K562 (cell line): ENCODE data around the gene FAM171A1. TPM values are rescaled to one million over a fixed set of nuclear protein-coding genes. Genes with fewer than 3 reads are reported as not detected.
A peak's percentile ranks its signal among the peaks of the same experiment; 100 is the strongest.

ENCODE experiments used
- DNMT1 ChIP-seq: fragments of 450-650 bp; IDR thresholded peaks from 2 replicates; pipeline ENCODE4 v1.6.1; 2016; ENCODE audit warnings: antibody characterized with exemption, mild to moderate bottlenecking
- FOXA3 ChIP-seq, 2 experiments: fragments of 450-650 bp in 1 of 2; sonication (generic) in 1 of 2; formaldehyde crosslinking; IDR thresholded peaks in 1 of 2; conservative IDR thresholded peaks in 1 of 2; 2 replicates each; pipeline versions ENCODE4 v1.4.0 to v1.8.0; 2020 to 2022; ENCODE audit warnings: mild to moderate bottlenecking in 2 of 2, missing genetic modification reagents in 1 of 2
- HNRNPK ChIP-seq: fragments of 200-400 bp; formaldehyde crosslinking; IDR thresholded peaks from one replicate; pipeline ENCODE4 v1.6.1; 2018; ENCODE audit warnings: mild to moderate bottlenecking, low read depth, low read length; ENCODE audit not compliant: poor library complexity, severe bottlenecking
- HNRNPUL1 ChIP-seq: fragments of 200-400 bp; formaldehyde crosslinking; IDR thresholded peaks from 2 replicates; pipeline ENCODE4 v1.6.1; 2017; ENCODE audit warnings: low read length
- HSF4 ChIP-seq: fragments of 250-450 bp; sonication (Bioruptor Pico); IDR thresholded peaks from 2 replicates; pipeline ENCODE4 v2.1.2; 2022; ENCODE audit warnings: mild to moderate bottlenecking, moderate library complexity, borderline replicate concordance
- MIER1 ChIP-seq: fragments of 450-650 bp; IDR thresholded peaks from 2 replicates; pipeline ENCODE4 v1.6.1; 2016; ENCODE audit warnings: antibody characterized with exemption, mild to moderate bottlenecking, low read depth
- MYNN ChIP-seq, 2 experiments: sonication (generic); formaldehyde crosslinking in 1 of 2; IDR thresholded peaks; 2 replicates each; pipeline versions ENCODE4 v1.5.0 to v1.6.1; 2016 to 2020; ENCODE audit warnings: antibody characterized with exemption in 1 of 2, missing genetic modification reagents in 1 of 2
- NFATC3 ChIP-seq: fragments of 450-650 bp; IDR thresholded peaks from 2 replicates; pipeline ENCODE4 v1.6.1; 2017; ENCODE audit warnings: mild to moderate bottlenecking
- PHF20 ChIP-seq: fragments of 450-650 bp; IDR thresholded peaks from 2 replicates; pipeline ENCODE4 v1.6.1; 2018; ENCODE audit not compliant: partially characterized antibody
- PHF8 ChIP-seq: fragments of 200-600 bp; sonication (generic); IDR thresholded peaks from 2 replicates; pipeline ENCODE4 v1.6.1; 2012; ENCODE audit warnings: mixed run types, mild to moderate bottlenecking, inconsistent platforms, low read length, moderate library complexity, borderline replicate concordance
- PPARD ChIP-seq: fragments of 250-450 bp; sonication (Bioruptor Pico); IDR thresholded peaks from 2 replicates; pipeline ENCODE4 v1.8.0; 2022; ENCODE audit warnings: inconsistent platforms, mild to moderate bottlenecking, moderate library complexity
- PTBP1 ChIP-seq: fragments of 200-400 bp; formaldehyde crosslinking; IDR thresholded peaks from 2 replicates; pipeline ENCODE4 v1.6.1; 2017; ENCODE audit warnings: low read depth, low read length
- RNF2 ChIP-seq: sonication (generic); IDR thresholded peaks from 2 replicates; pipeline ENCODE4 v1.6.1; 2016
- SRSF9 ChIP-seq: fragments of 200-400 bp; formaldehyde crosslinking; IDR thresholded peaks from 2 replicates; pipeline ENCODE4 v1.6.1; 2017; ENCODE audit warnings: low read depth, low read length, borderline replicate concordance
- TEAD1 ChIP-seq, 2 experiments: fragments of 450-650 bp in 1 of 2; sonication (generic) in 1 of 2; formaldehyde crosslinking; IDR thresholded peaks; 2 replicates each; pipeline versions ENCODE4 v1.4.0 to v1.8.0; 2020 to 2022; ENCODE audit warnings: mild to moderate bottlenecking in 2 of 2, missing genetic modification reagents in 1 of 2
- U2AF1 ChIP-seq: fragments of 200-400 bp; formaldehyde crosslinking; optimal IDR thresholded peaks from 2 replicates; pipeline ENCODE3; 2017; ENCODE audit warnings: mild to moderate bottlenecking, low read depth, low read length, moderate library complexity
- ZNF57 ChIP-seq: fragments of 450-650 bp; formaldehyde crosslinking; IDR thresholded peaks from 2 replicates; pipeline ENCODE4 v1.4.0; 2020; ENCODE audit warnings: mild to moderate bottlenecking, moderate library complexity
- ZNF586 ChIP-seq: fragments of 450-650 bp; formaldehyde crosslinking; conservative IDR thresholded peaks from 2 replicates; pipeline ENCODE4 v1.4.0; 2020; ENCODE audit warnings: mild to moderate bottlenecking, moderate library complexity
- ZNF778 ChIP-seq: fragments of 450-650 bp; formaldehyde crosslinking; IDR thresholded peaks from 2 replicates; pipeline ENCODE4 v1.4.0; 2020; ENCODE audit warnings: mild to moderate bottlenecking, moderate library complexity
- ZNF785 ChIP-seq: fragments of 250-450 bp; sonication (Bioruptor Pico); IDR thresholded peaks from 2 replicates; pipeline ENCODE4 v1.4.0; 2020; ENCODE audit warnings: mild to moderate bottlenecking
- polyA plus RNA-seq, 8 experiments: library from polyadenylated mRNA; depleted of rRNA in 4 of 8; stranded (reverse) in 5 of 8; unstranded in 3 of 8; fragments of >200 nt; fragmentation: Nextera tagmentation in 2 of 8; fragmentation: Illumina TruSeq in 1 of 8; extraction: Ambion mirVana in 2 of 8; extraction: Trizol in 1 of 8; gene quantifications; 2 replicates each; pipeline versions ENCODE4 v1.2.1 to v1.2.3, GENCODE V29; 2011 to 2014; ENCODE audit warnings: inconsistent platforms in 1 of 8, missing spikeins in 1 of 8
- total RNA-seq, 7 experiments: library from RNA; depleted of rRNA in 6 of 7; stranded (reverse); fragments of >200 nt in 6 of 7; fragmentation: Illumina TruSeq in 2 of 7; extraction: Trizol in 2 of 7; gene quantifications; 2 replicates each; pipeline versions ENCODE4 v1.2.1 to v1.2.3, GENCODE V29; 2011 to 2021; ENCODE audit warnings: low replicate concordance in 1 of 7
- TF ChIP-seq, protein P1 (sequence below): sonication (generic); formaldehyde crosslinking; IDR thresholded peaks from 2 replicates; pipeline ENCODE4 v1.8.1; 2023; ENCODE audit warnings: mild to moderate bottlenecking, missing genetic modification reagents
- TF ChIP-seq, protein P2 (sequence below): fragments of 250-450 bp; sonication (Bioruptor Pico); IDR thresholded peaks from 2 replicates; pipeline ENCODE4 v1.8.0; 2022; ENCODE audit warnings: moderate library complexity, mild to moderate bottlenecking, inconsistent platforms
- TF ChIP-seq, protein P3 (sequence below): fragments of 450-650 bp; formaldehyde crosslinking; IDR thresholded peaks from 2 replicates; pipeline ENCODE4 v1.4.0; 2020; ENCODE audit warnings: mild to moderate bottlenecking, moderate library complexity
- TF ChIP-seq, protein P4 (sequence below): sonication (generic); formaldehyde crosslinking; IDR thresholded peaks from 2 replicates; pipeline ENCODE4 v1.8.0; 2022; ENCODE audit warnings: missing genetic modification reagents, mild to moderate bottlenecking, borderline replicate concordance

The FAM171A1 gene
- total and polyA plus RNA-seq, 9 of the 15 experiments (the other 6 are each of a cell fraction or from before 2014, with no cell fraction given): 0.51 to 8.2 (median 4.8) TPM

DNA sequence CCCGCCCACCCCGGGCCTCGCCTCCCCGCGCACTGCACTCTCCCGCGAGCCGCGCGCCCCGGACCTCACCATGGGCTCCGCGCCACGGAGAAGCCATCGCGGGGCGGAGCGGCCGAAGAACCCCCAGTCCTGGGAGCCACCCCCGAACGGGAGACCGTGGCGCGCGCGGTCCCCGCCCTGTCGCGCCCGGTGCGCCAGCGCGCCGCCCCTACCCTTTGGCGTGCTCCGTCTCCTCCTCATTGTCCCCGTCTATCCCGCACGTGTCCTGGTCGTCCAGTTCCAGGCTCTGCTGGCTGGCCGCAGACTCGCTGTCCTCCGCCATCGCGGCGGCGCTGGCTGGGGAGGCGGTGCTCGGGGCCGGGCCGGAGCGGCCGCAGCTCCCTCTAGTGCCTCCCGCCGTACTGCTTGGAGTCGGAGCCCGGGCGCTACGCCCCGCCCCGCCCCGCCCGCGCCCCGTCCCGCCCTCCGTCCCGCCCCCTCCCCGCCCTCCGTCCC lies 202.8 kb downstream of the FAM171A1 start, which contains the start of gene NMT2 (continued):
- TF ChIP-seq, protein P1, sequence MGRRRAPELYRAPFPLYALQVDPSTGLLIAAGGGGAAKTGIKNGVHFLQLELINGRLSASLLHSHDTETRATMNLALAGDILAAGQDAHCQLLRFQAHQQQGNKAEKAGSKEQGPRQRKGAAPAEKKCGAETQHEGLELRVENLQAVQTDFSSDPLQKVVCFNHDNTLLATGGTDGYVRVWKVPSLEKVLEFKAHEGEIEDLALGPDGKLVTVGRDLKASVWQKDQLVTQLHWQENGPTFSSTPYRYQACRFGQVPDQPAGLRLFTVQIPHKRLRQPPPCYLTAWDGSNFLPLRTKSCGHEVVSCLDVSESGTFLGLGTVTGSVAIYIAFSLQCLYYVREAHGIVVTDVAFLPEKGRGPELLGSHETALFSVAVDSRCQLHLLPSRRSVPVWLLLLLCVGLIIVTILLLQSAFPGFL (CRISPR knock-in tag): no peak
- TF ChIP-seq PHF20: peak; percentile 63
- no peak for TF ChIP-seq MYNN (IDR thresholded peaks at IDR 0.05)
- no peak for TF ChIP-seq MYNN (CRISPR knock-in tag; IDR thresholded peaks at IDR 0.05)
- no peak for TF ChIP-seq NFATC3
- TF ChIP-seq MIER1: no peak
- no peak for TF ChIP-seq U2AF1
- peak; percentile 78; the same call in 1 of the 2 replicates for TF ChIP-seq PHF8
- no peak for TF ChIP-seq DNMT1
- peak; percentile 25; the same call in 1 of the 2 replicates for TF ChIP-seq RNF2
- TF ChIP-seq, protein P2, sequence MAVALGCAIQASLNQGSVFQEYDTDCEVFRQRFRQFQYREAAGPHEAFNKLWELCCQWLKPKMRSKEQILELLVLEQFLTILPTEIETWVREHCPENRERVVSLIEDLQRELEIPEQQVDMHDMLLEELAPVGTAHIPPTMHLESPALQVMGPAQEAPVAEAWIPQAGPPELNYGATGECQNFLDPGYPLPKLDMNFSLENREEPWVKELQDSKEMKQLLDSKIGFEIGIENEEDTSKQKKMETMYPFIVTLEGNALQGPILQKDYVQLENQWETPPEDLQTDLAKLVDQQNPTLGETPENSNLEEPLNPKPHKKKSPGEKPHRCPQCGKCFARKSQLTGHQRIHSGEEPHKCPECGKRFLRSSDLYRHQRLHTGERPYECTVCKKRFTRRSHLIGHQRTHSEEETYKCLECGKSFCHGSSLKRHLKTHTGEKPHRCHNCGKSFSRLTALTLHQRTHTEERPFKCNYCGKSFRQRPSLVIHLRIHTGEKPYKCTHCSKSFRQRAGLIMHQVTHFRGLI: no peak
- TF ChIP-seq SRSF9: no peak
- no peak for TF ChIP-seq ZNF57 (CRISPR knock-in tag)
- TF ChIP-seq ZNF778: no peak
- TF ChIP-seq FOXA3 (CRISPR knock-in tag; conservative IDR thresholded peaks at IDR 0.05 in 1 of 2, IDR thresholded peaks at IDR 0.05 in 1 of 2): no peak
- TF ChIP-seq HNRNPK: no peak
- TF ChIP-seq HSF4: no peak
- TF ChIP-seq PTBP1: no peak
- 0 out of 4 replicates have a peak, but pooled peaks of 1 of the 2 experiments have one; percentile 55 for TF ChIP-seq TEAD1 (CRISPR knock-in tag; IDR thresholded peaks at IDR 0.05)
- TF ChIP-seq ZNF586: no peak
- TF ChIP-seq ZNF785 (CRISPR knock-in tag): no peak
- TF ChIP-seq, protein P3, sequence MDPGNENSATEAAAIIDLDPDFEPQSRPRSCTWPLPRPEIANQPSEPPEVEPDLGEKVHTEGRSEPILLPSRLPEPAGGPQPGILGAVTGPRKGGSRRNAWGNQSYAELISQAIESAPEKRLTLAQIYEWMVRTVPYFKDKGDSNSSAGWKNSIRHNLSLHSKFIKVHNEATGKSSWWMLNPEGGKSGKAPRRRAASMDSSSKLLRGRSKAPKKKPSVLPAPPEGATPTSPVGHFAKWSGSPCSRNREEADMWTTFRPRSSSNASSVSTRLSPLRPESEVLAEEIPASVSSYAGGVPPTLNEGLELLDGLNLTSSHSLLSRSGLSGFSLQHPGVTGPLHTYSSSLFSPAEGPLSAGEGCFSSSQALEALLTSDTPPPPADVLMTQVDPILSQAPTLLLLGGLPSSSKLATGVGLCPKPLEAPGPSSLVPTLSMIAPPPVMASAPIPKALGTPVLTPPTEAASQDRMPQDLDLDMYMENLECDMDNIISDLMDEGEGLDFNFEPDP: no peak
- TF ChIP-seq HNRNPUL1: no peak
- TF ChIP-seq PPARD: no peak
- TF ChIP-seq, protein P4, sequence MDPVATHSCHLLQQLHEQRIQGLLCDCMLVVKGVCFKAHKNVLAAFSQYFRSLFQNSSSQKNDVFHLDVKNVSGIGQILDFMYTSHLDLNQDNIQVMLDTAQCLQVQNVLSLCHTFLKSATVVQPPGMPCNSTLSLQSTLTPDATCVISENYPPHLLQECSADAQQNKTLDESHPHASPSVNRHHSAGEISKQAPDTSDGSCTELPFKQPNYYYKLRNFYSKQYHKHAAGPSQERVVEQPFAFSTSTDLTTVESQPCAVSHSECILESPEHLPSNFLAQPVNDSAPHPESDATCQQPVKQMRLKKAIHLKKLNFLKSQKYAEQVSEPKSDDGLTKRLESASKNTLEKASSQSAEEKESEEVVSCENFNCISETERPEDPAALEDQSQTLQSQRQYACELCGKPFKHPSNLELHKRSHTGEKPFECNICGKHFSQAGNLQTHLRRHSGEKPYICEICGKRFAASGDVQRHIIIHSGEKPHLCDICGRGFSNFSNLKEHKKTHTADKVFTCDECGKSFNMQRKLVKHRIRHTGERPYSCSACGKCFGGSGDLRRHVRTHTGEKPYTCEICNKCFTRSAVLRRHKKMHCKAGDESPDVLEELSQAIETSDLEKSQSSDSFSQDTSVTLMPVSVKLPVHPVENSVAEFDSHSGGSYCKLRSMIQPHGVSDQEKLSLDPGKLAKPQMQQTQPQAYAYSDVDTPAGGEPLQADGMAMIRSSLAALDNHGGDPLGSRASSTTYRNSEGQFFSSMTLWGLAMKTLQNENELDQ (CRISPR knock-in tag): no peak
